H9 (cell line): Measurements from ENCODE around the gene ARL5A. TPM values are rescaled to one million over a fixed set of nuclear protein-coding genes. Genes with fewer than 3 reads are reported as not detected.

ENCODE experiments used
- DNase-seq: peaks from one replicate; pipeline ENCODE4 v3.0.0-alpha.2; 2017
- H2AFZ ChIP-seq: one replicate; pipeline ENCODE4 v1.6.1; 2013; ENCODE audit warnings: mild to moderate bottlenecking, low read length, control low read depth, moderate library complexity
- H2AK5ac ChIP-seq: 2 replicates; pipeline ENCODE4 v1.6.1; 2013; ENCODE audit warnings: low read length, control low read depth, mixed read lengths; ENCODE audit not compliant: insufficient read length
- H2BK120ac ChIP-seq: one replicate; pipeline ENCODE4 v1.6.1; 2013; ENCODE audit warnings: low read depth, mild to moderate bottlenecking, low read length, control low read depth, inconsistent platforms; ENCODE audit not compliant: poor library complexity, severe bottlenecking
- H2BK12ac ChIP-seq: 2 replicates; pipeline ENCODE4 v1.6.1; 2013; ENCODE audit warnings: low read length, control low read depth, mixed read lengths, low read depth; ENCODE audit not compliant: insufficient read length
- H2BK15ac ChIP-seq: 2 replicates; pipeline ENCODE4 v1.6.1; 2013; ENCODE audit warnings: low read depth, low read length, control low read depth
- H2BK20ac ChIP-seq: one replicate; pipeline ENCODE4 v1.6.1; 2013; ENCODE audit warnings: low read depth, mild to moderate bottlenecking, low read length, control low read depth, inconsistent platforms; ENCODE audit not compliant: poor library complexity, severe bottlenecking
- H2BK5ac ChIP-seq: 2 replicates; pipeline ENCODE4 v1.6.1; 2013; ENCODE audit warnings: low read length, control low read depth, mixed read lengths; ENCODE audit not compliant: insufficient read length
- H3K14ac ChIP-seq: 2 replicates; pipeline ENCODE4 v1.6.1; 2013; ENCODE audit warnings: low read length, control low read depth; ENCODE audit not compliant: insufficient read depth
- H3K18ac ChIP-seq: 2 replicates; pipeline ENCODE4 v1.6.1; 2013; ENCODE audit warnings: low read depth, mild to moderate bottlenecking, mixed read lengths, low read length, control low read depth; ENCODE audit not compliant: insufficient read length
- H3K23ac ChIP-seq: 2 replicates; pipeline ENCODE4 v1.6.1; 2013; ENCODE audit warnings: low read length, control low read depth, mixed read lengths, low read depth; ENCODE audit not compliant: insufficient read length
- H3K23me2 ChIP-seq: 2 replicates; pipeline ENCODE4 v1.6.1; 2013; ENCODE audit warnings: low read depth, mild to moderate bottlenecking, mixed read lengths, low read length, control low read depth; ENCODE audit not compliant: insufficient read length, poor library complexity, severe bottlenecking
- H3K27ac ChIP-seq: 2 replicates; pipeline ENCODE4 v1.5.1; 2013; ENCODE audit warnings: low read length, control low read depth, mixed read lengths, low read depth; ENCODE audit not compliant: insufficient read length
- H3K27me3 ChIP-seq: 2 replicates; pipeline ENCODE4 v1.6.1; 2013; ENCODE audit warnings: low read length, control low read depth, inconsistent platforms; ENCODE audit not compliant: insufficient read depth
- H3K4ac ChIP-seq: 2 replicates; pipeline ENCODE4 v1.6.1; 2013; ENCODE audit warnings: low read depth, mild to moderate bottlenecking, control low read depth, inconsistent platforms, low read length, moderate library complexity
- H3K4me1 ChIP-seq: 2 replicates; pipeline ENCODE4 v1.6.1; 2013; ENCODE audit warnings: low read length, control low read depth, inconsistent platforms; ENCODE audit not compliant: insufficient read depth
- H3K4me2 ChIP-seq: 2 replicates; pipeline ENCODE4 v1.6.1; 2013; ENCODE audit warnings: low read length, control low read depth, mixed read lengths; ENCODE audit not compliant: insufficient read length, insufficient read depth
- H3K56ac ChIP-seq: 2 replicates; pipeline ENCODE4 v1.6.1; 2013; ENCODE audit warnings: low read depth, mild to moderate bottlenecking, mixed read lengths, low read length, control low read depth; ENCODE audit not compliant: insufficient read length
- H3K79me1 ChIP-seq: 2 replicates; pipeline ENCODE4 v1.6.1; 2013; ENCODE audit warnings: low read depth, mild to moderate bottlenecking, moderate library complexity, low read length, control low read depth, inconsistent platforms; ENCODE audit not compliant: insufficient read depth, poor library complexity, severe bottlenecking
- H3K79me2 ChIP-seq: 2 replicates; pipeline ENCODE4 v1.6.1; 2013; ENCODE audit warnings: low read length, control low read depth, inconsistent platforms; ENCODE audit not compliant: insufficient read depth
- H3K9ac ChIP-seq: 2 replicates; pipeline ENCODE4 v1.6.1; 2013; ENCODE audit warnings: low read length, control low read depth, mixed read lengths; ENCODE audit not compliant: insufficient read length; ENCODE audit errors: extremely low read depth
- H3K9me3 ChIP-seq: one replicate; pipeline ENCODE4 v1.6.1; 2013; ENCODE audit warnings: low read depth, low read length, inconsistent platforms; ENCODE audit not compliant: control insufficient read depth
- H3T11ph ChIP-seq: one replicate; pipeline ENCODE4 v1.6.1; 2013; ENCODE audit warnings: mild to moderate bottlenecking, low read length, control low read depth, inconsistent platforms
- H4K20me1 ChIP-seq: one replicate; pipeline ENCODE4 v1.6.1; 2013; ENCODE audit not compliant: control insufficient read depth, insufficient read length, insufficient read depth
- H4K5ac ChIP-seq: 2 replicates; pipeline ENCODE4 v1.6.1; 2013; ENCODE audit warnings: low read depth, mild to moderate bottlenecking, mixed read lengths, low read length, control low read depth; ENCODE audit not compliant: insufficient read length
- H4K8ac ChIP-seq: replicated peaks from 2 replicates; pipeline ENCODE4 v1.6.1; 2013; ENCODE audit warnings: low read length, control low read depth, mixed read lengths, low read depth; ENCODE audit not compliant: insufficient read length
- H4K91ac ChIP-seq: 2 replicates; pipeline ENCODE4 v1.6.1; 2013; ENCODE audit warnings: low read depth, mild to moderate bottlenecking, moderate library complexity, mixed read lengths, low read length, control low read depth; ENCODE audit not compliant: insufficient read length
- H3K27ac Mint-ChIP-seq, 3 experiments: 2 replicates in 2 of 3; 3 replicates in 1 of 3; pipeline ENCODE4 v1.8.0; 2020 to 2021; ENCODE audit warnings: mixed read lengths in 3 of 3, mild to moderate bottlenecking in 1 of 3, moderate library complexity in 1 of 3
- H3K27me3 Mint-ChIP-seq: 2 replicates; pipeline ENCODE4 v1.8.0; 2021; ENCODE audit warnings: low read depth, mild to moderate bottlenecking, moderate library complexity, mixed read lengths
- H3K36me3 Mint-ChIP-seq, 3 experiments: 2 replicates in 2 of 3; 3 replicates in 1 of 3; pipeline ENCODE4 v1.8.0; 2020 to 2021; ENCODE audit warnings: low read depth in 3 of 3, mixed read lengths in 3 of 3; ENCODE audit not compliant: insufficient read depth in 1 of 3
- H3K4me1 Mint-ChIP-seq, 2 experiments: 2 replicates each; pipeline ENCODE4 v1.8.0; 2020; ENCODE audit warnings: mixed read lengths in 2 of 2
- H3K4me3 Mint-ChIP-seq, 2 experiments: 2 replicates in 1 of 2; 3 replicates in 1 of 2; pipeline ENCODE4 v1.8.0; 2020 to 2021; ENCODE audit warnings: mild to moderate bottlenecking in 2 of 2, mixed read lengths in 2 of 2, moderate library complexity in 1 of 2
- H3K9me3 Mint-ChIP-seq, 2 experiments: 2 replicates in 1 of 2; 3 replicates in 1 of 2; pipeline ENCODE4 v1.8.0; 2020; ENCODE audit warnings: mild to moderate bottlenecking in 2 of 2, mixed read lengths in 2 of 2, moderate library complexity in 1 of 2
- CTCF ChIP-seq: fragments of 200-600 bp; sonication (generic); conservative IDR thresholded peaks from 3 replicates; pipeline ENCODE4 v1.8.0; 2021; ENCODE audit warnings: antibody characterized with exemption, mild to moderate bottlenecking
- WGBS: extraction: QIAGEN DNeasy Blood & Tissue Kit; methylation state at CpG from one replicate; pipeline ENCODE4 v1.1.7; 2013; ENCODE audit warnings: missing lambda C conversion rate, low lambda C conversion rate, mixed read lengths; ENCODE audit not compliant: insufficient read length; ENCODE audit errors: extremely low coverage; 5-methylcytosine and 5-hydroxymethylcytosine counted together
- total RNA-seq: library from RNA; stranded (reverse); gene quantifications from 2 replicates; pipeline ENCODE4 v1.2.1, GENCODE V29; 2021

The ARL5A gene
- total RNA-seq, 1 experiment from 2014 or later, result 66.7 TPM

DNA sequence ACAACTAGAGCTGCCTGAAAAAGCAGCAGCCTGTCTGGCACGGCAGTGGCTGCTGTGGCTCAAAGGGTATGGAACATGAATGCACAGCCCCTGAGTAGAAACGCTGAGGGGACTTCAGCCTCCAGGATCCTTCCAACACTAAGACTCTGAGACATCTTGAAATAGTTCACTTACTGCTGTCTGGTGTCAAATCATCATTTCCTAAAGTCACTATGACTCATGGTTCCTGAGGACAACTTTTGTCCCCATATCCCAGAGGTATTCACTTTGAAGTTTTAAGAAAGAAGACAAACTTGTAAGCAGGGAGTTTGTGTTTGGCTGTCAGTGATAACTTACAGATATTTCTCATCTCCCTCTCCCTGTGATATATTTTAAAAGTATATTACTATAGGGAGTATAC lies 60.7 kb downstream of the ARL5A start:
- H2BK5ac ChIP-seq, result no peak overlapping the region
- H3K9ac ChIP-seq, result no peak overlapping the region
- H4K5ac ChIP-seq, result no peak overlapping the region
- H3K56ac ChIP-seq, result no peak overlapping the region
- H4K8ac ChIP-seq, result no peak overlapping the region
- H3K23ac ChIP-seq, result no peak overlapping the region
- H4K20me1 ChIP-seq, result no peaks in the 10 kb centered on the region
- H3K9me3 Mint-ChIP-seq, result no peaks in the 10 kb centered on the region; a peak in 1 of 5 replicates
- no peaks in the 10 kb centered on the region for H3K27me3 ChIP-seq
- H2BK15ac ChIP-seq, result no peak overlapping the region
- WGBS, result no CpG with 5 or more reads among the region's 2 CpGs
- H3K79me1 ChIP-seq, result no peaks in the 10 kb centered on the region
- no peak overlapping the region for H2BK120ac ChIP-seq
- H3K27ac Mint-ChIP-seq, result no peak overlapping the region
- DNase-seq, result no peak
- no peak overlapping the region for H3T11ph ChIP-seq
- no peaks in the 10 kb centered on the region for H3K4me1 ChIP-seq
- TF ChIP-seq CTCF, result no peak
- no peaks in the 10 kb centered on the region for H3K23me2 ChIP-seq
- H3K27me3 Mint-ChIP-seq, result no peaks in the 10 kb centered on the region
- peaks cover 11 to 12% of the 10 kb centered on the region in 2 experiments for H3K4me1 Mint-ChIP-seq
- H2BK12ac ChIP-seq, result no peak overlapping the region
- H3K14ac ChIP-seq, result no peak overlapping the region
- H4K91ac ChIP-seq, result no peak overlapping the region
- H3K9me3 ChIP-seq, result no peaks in the 10 kb centered on the region
- H3K4ac ChIP-seq, result no peak overlapping the region
- no peak overlapping the region for H3K18ac ChIP-seq
- H2BK20ac ChIP-seq, result no peak overlapping the region
- H3K4me3 Mint-ChIP-seq, result no peak overlapping the region
- no peak overlapping the region for H2AFZ ChIP-seq
- no peaks in the 10 kb centered on the region; a peak in 1 of 7 replicates for H3K36me3 Mint-ChIP-seq
- no peak overlapping the region for H2AK5ac ChIP-seq
- H3K79me2 ChIP-seq, result no peaks in the 10 kb centered on the region
- H3K27ac ChIP-seq, result no peak overlapping the region
- H3K4me2 ChIP-seq, result no peak overlapping the region
